Amygdala (tissue), 56 donors: ENCODE measurements around the gene CDH3.

Source experiments
- DNase-seq, 56 donors: peaks; one replicate each; lab custom pipeline; 2025; lab: John Stamatoyannopoulos, UW

The CDH3 gene

GRCh38 chr16:68644715-68645493 is at the start of gene CDH3:
TSS of gene CDH3 (plus strand) at chr16:68645310. CDS start at chr16:68645380, 70 bp downstream.
- DNase-seq, result peak in 5 of 56 donors; percentile 1 to 21 (median 13)

GRCh38 chr16:68596266-68596665 is 48.8 kb upstream of the CDH3 start:
- DNase-seq, result no peak

GRCh38 chr16:68599586-68599985 is 45.5 kb upstream of the CDH3 start:
- DNase-seq, result no peak

GRCh38 chr16:68605746-68606145 is 39.4 kb upstream of the CDH3 start:
- DNase-seq, result no peak

GRCh38 chr16:68607443-68607842 is 37.7 kb upstream of the CDH3 start:
- no peak for DNase-seq

GRCh38 chr16:68608330-68608729 is 36.8 kb upstream of the CDH3 start:
- DNase-seq, result no peak

- no peak for DNase-seq
These were observed 32.1 kb upstream of the CDH3 start for GRCh38 chr16:68612996-68613395.

GRCh38 chr16:68617734-68618133 is 27.4 kb upstream of the CDH3 start:
- no peak for DNase-seq

GRCh38 chr16:68626557-68626956 is 18.6 kb upstream of the CDH3 start:
- no peak for DNase-seq

- no peak for DNase-seq
These were observed 17.1 kb upstream of the CDH3 start for GRCh38 chr16:68627951-68628425.

GRCh38 chr16:68629351-68629910 is 15.7 kb upstream of the CDH3 start:
- no peak for DNase-seq

- no peak for DNase-seq
These were observed 9.0 kb upstream of the CDH3 start for GRCh38 chr16:68636064-68636560.

- DNase-seq, result no peak
These were observed 8.3 kb upstream of the CDH3 start for GRCh38 chr16:68636818-68637217.

- DNase-seq, result no peak
These were observed 4.1 kb upstream of the CDH3 start for GRCh38 chr16:68640972-68641371.

- no peak for DNase-seq
These were observed 3.1 kb upstream of the CDH3 start for GRCh38 chr16:68642047-68642435.

- DNase-seq, result peak in 7 of 56 donors; percentile 1 to 33 (median 15)
These were observed 2.5 kb upstream of the CDH3 start for GRCh38 chr16:68642436-68643101.

- no peak for DNase-seq
These were observed 1.9 kb upstream of the CDH3 start for GRCh38 chr16:68643227-68643626.

GRCh38 chr16:68643847-68644246 is 1.3 kb upstream of the CDH3 start:
- no peak for DNase-seq

- no peak for DNase-seq
These were observed 814 bp upstream of the CDH3 start for GRCh38 chr16:68644296-68644695.

- no peak for DNase-seq
These were observed 631 bp downstream of the CDH3 start for GRCh38 chr16:68645494-68646388.
